Kidney glomerular epithelial cell (primary cell): ENCODE data around the gene PTDSS2.

Experiments used
- DNase-seq: peaks from one replicate; lab custom pipeline; 2025; lab: John Stamatoyannopoulos, UW

The PTDSS2 gene

GRCh38 chr11:469684-470560 is 19.8 kb downstream of the PTDSS2 start:
- DNase-seq: peak; percentile 69

GRCh38 chr11:471468-472145 is 21.5 kb downstream of the PTDSS2 start:
- DNase-seq: no peak

DNA sequence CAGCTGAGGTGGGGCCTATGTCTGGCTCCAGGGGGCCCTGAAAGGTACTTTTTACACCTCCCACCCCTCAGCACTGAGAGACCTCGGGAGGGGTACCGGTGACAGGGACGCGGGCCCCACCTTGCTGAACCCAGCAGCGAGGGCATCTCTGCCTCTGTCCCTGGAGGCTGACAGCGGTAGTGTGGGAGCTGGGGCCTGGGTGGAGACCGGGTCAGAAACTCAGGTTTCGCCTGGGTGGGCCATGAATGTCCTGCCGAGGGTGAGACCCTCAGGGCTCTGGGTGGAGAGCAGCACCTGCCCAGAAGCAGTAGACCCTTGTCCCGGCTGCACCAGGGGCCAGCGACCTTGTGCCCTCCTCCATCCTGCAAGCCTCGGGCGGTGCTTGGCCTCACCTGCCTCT is 22.2 kb downstream of the PTDSS2 start:
- no peak for DNase-seq

DNA sequence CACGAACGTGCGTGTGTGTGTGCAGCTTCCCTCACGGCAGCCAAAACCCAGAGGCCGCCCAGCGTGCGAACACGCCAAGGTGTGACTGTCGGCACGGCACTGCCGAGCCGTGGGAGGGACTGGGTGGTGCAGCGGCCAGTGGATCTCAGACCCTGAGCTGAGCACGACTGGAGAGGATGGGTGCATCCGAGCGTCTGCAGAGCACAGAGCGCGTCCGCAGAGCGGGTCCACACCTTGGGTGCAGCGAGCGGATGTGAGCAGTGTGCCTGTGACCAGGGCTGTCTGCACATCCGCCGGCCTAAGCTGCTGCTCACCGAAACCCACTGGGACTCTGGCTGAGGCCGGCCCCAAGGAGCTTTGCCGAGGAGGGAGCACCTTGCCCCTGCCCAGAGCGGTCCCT is 22.7 kb downstream of the PTDSS2 start:
- no peak for DNase-seq

GRCh38 chr11:473415-473814 is 23.3 kb downstream of the PTDSS2 start:
- no peak for DNase-seq

DNA sequence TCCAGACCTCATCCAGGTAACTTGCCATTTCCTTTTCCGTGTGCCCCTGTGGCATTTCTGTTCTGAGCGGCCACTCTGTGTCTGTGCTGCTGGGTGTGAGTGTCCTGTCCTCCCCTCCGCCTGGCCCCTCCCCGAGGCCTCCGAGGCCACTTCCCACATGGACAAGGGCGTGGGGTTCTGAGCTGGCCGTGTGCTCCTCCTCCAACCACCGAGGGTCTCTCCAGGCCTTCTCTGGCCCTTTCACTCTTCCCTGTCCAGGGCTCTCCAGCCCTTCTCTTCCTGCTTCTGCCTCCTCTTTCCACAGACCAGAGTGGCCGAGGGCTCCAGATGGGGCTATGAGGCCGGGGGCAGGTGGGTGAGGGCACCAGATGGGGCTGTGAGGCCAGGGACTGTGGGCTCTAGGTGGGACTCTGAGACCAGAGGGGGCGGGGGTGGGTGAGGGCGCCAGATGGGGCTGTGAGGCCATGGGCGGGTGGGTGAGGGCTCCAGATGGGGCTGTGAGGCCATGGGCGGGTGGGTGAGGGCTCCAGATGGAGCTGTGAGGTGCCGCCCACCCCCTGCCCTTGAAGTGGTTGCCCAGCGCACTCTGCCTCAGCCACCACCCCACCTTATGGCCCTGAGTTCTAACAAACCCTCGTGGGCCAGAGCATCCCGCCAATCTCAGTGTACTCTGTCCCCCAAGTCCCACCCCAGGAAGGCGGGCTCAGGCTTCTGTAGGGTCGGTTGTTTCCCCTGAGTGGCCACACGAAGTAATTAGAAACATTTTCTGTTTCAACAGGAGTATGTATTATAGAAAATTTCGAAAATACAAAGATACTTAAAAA is 24.1 kb downstream of the PTDSS2 start:
- no peak for DNase-seq

- DNase-seq: no peak
Observed at GRCh38 chr11:474914-475506, 24.9 kb downstream of the PTDSS2 start.

DNA sequence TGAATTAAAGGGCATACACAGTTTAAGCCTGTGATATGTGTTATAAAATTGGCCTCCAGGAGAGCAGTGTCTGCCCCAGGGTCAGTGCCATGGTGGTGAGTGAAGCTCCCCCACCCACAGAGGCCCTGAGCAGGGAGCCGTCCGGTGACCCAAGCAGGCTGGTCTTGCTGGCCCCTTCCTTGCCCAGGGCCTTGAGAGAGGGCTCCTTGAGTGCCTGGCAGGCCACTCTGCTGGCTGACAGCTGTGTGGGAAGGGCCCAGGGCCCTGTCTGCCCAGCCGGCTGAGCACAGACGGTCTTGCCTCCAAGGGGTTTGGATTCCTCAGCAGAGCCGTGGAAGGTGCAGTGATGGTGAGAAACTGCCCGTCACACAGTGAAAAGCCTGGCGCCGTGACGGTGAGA is 25.9 kb downstream of the PTDSS2 start:
- no peak for DNase-seq

- no peak for DNase-seq
Observed at GRCh38 chr11:476416-476815, 26.3 kb downstream of the PTDSS2 start.

- DNase-seq: peak; percentile 10
Observed at GRCh38 chr11:477052-477715, 27.1 kb downstream of the PTDSS2 start.

GRCh38 chr11:479311-479710 is 29.2 kb downstream of the PTDSS2 start:
- DNase-seq: no peak

DNA sequence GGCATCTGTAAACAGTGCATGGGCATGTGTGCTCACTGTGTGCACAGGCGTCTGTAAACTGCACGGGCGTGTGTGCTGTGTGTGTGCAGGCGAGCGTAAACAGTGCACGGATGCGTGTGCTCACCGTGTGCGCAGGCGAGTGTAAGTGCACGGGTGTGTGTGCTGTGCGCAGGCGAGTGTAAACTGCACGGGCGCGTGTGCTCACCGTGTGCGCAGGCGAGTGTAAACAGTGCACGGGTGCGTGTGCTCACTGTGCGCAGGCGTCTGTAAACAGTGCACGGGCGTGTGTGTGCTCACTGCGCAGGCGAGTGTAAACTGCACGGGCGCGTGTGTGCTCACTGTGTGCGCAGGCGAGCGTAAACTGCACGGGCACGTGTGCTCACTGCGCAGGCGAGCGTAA is 34.5 kb downstream of the PTDSS2 start:
- no peak for DNase-seq

- no peak for DNase-seq
Observed at GRCh38 chr11:486189-486588, 36.1 kb downstream of the PTDSS2 start.

- no peak for DNase-seq
Observed at GRCh38 chr11:487571-488021, 37.5 kb downstream of the PTDSS2 start.

DNA sequence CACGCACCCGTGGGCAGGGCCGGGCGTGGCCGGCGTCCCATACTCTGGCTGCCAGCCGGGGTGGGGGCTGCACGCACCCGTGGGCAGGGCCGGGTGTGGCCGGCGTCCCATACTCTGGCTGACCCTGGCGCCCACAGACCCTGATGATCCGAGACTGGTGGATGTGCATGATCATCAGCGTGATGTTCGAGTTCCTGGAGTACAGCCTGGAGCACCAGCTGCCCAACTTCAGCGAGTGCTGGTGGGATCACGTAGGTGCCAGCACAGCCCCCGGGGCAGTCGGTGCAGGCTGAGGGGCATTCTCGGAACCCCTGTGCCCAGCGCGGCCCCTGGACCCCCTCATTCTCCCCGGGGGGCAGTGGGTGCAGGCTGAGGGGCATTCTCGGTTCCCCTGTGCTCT is 38.0 kb downstream of the PTDSS2 start:
- no peak for DNase-seq

- no peak for DNase-seq
Observed at GRCh38 chr11:488579-488978, 38.5 kb downstream of the PTDSS2 start.

DNA sequence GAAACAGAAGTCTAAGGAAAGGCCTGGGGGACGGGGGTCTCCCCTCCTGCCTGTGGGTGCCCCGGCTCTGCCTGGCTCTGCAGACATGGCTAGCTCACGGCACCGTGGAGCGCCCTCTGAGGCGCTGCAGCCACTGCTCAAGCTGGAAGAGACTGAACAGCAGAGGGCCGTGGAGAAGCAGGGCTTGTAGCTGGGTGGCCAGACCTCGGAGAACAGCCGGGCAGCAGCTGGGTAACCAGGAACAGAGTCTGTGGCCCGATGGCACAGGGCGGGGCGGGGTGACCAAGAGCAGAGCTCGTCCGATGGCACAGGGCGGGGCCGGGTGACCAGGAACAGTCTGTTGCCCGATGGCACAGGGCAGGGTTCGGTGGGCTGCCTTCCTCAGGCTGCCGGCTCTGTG is 38.9 kb downstream of the PTDSS2 start:
- no peak for DNase-seq

DNA sequence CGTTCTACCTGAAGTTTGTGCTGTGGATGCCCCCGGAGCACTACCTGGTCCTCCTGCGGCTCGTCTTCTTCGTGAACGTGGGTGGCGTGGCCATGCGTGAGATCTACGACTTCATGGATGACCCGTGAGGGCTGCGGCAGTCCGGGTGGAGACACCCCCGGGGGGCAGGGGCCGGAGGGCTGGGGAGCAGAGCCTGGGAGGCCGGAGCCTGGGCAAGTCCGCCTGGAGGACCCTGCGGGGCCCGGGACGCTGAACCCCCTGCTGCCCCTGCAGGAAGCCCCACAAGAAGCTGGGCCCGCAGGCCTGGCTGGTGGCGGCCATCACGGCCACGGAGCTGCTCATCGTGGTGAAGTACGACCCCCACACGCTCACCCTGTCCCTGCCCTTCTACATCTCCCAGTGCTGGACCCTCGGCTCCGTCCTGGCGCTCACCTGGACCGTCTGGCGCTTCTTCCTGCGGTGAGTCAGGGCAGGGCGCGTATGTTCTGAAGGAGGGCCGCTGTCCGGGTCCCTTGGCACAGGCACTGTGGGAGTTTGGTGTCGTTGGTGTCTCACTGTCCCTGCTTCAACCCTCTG is 39.6 kb downstream of the PTDSS2 start:
- no peak for DNase-seq

DNA sequence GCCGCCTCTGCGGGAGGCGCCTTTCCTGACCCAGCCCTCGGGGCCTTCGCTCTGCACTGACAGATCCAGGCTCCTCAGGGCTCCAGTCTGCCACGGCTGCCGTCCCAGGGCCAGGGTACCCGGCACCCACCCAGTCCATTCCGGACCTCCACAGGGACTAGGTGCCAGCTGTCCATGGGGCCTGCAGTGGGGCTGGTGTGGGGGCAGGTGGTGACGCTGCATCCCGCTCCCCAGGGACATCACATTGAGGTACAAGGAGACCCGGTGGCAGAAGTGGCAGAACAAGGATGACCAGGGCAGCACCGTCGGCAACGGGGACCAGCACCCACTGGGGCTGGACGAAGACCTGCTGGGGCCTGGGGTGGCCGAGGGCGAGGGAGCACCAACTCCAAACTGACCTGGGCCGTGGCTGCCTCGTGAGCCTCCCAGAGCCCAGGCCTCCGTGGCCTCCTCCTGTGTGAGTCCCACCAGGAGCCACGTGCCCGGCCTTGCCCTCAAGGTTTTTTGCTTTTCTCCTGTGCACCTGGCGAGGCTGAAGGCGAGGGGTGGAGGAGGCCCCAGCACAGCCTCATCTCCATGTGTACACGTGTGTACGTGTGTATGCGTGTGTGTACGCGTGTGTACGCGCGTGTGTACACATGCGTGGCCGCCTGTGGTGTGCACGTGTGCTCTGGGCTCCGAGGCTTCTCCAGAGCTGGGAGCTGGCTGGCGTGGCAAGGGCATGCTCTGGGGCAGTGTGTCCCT is 40.3 kb downstream of the PTDSS2 start:
- DNase-seq: no peak

DNA sequence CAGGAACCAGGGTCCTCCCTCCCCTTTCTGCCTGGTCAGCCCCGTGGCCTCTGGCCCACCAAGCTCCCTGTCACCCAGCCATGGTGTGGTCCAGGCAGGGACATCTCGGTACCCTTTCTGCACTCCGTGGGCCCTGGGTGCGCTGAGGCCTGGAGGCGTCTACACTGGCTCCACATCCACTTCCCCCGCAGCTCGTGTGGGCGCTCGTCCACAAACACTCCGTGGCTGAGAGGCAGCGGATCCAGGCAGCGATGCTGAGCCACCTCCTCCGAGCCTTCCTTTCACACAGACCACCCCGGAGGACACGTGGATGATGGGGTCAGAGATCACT is 40.8 kb downstream of the PTDSS2 start:
- DNase-seq: no peak

DNA sequence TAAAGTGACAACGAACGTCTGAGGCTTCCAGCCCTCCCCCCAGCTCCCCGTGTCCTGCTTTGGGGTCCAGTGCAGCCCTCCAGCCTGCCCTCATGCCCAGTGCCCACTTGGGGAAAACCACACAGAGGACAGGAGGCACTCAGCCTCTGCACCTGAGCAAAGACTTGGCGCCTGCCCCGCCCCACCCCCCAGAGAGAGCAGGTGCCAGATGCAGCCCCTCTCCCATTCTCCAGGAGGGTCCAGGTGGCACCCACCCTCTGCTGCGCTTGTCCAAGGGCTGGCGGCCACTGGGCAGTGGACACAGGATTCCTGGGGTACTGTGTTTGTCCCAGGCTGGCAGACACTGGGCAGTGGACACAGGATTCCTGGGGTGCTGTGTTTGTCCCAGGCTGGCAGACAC is 41.3 kb downstream of the PTDSS2 start:
- no peak for DNase-seq
